H9 (cell line): ENCODE measurements around the gene TMEM151A. TPM values are rescaled to one million over a fixed set of nuclear protein-coding genes. Genes with fewer than 3 reads are reported as not detected.
A peak's percentile ranks its signal among the peaks of the same experiment; 100 is the strongest.

ENCODE experiments used
- DNase-seq: peaks from one replicate; pipeline ENCODE4 v3.0.0-alpha.2; 2017
- H2AFZ ChIP-seq: one replicate; pipeline ENCODE4 v1.6.1; 2013; ENCODE audit warnings: mild to moderate bottlenecking, low read length, control low read depth, moderate library complexity
- H2AK5ac ChIP-seq: 2 replicates; pipeline ENCODE4 v1.6.1; 2013; ENCODE audit warnings: low read length, control low read depth, mixed read lengths; ENCODE audit not compliant: insufficient read length
- H2BK120ac ChIP-seq: one replicate; pipeline ENCODE4 v1.6.1; 2013; ENCODE audit warnings: low read depth, mild to moderate bottlenecking, low read length, control low read depth, inconsistent platforms; ENCODE audit not compliant: poor library complexity, severe bottlenecking
- H2BK12ac ChIP-seq: 2 replicates; pipeline ENCODE4 v1.6.1; 2013; ENCODE audit warnings: low read length, control low read depth, mixed read lengths, low read depth; ENCODE audit not compliant: insufficient read length
- H2BK15ac ChIP-seq: 2 replicates; pipeline ENCODE4 v1.6.1; 2013; ENCODE audit warnings: low read depth, low read length, control low read depth
- H2BK20ac ChIP-seq: one replicate; pipeline ENCODE4 v1.6.1; 2013; ENCODE audit warnings: low read depth, mild to moderate bottlenecking, low read length, control low read depth, inconsistent platforms; ENCODE audit not compliant: poor library complexity, severe bottlenecking
- H2BK5ac ChIP-seq: 2 replicates; pipeline ENCODE4 v1.6.1; 2013; ENCODE audit warnings: low read length, control low read depth, mixed read lengths; ENCODE audit not compliant: insufficient read length
- H3K14ac ChIP-seq: 2 replicates; pipeline ENCODE4 v1.6.1; 2013; ENCODE audit warnings: low read length, control low read depth; ENCODE audit not compliant: insufficient read depth
- H3K18ac ChIP-seq: 2 replicates; pipeline ENCODE4 v1.6.1; 2013; ENCODE audit warnings: low read depth, mild to moderate bottlenecking, mixed read lengths, low read length, control low read depth; ENCODE audit not compliant: insufficient read length
- H3K23ac ChIP-seq: 2 replicates; pipeline ENCODE4 v1.6.1; 2013; ENCODE audit warnings: low read length, control low read depth, mixed read lengths, low read depth; ENCODE audit not compliant: insufficient read length
- H3K23me2 ChIP-seq: 2 replicates; pipeline ENCODE4 v1.6.1; 2013; ENCODE audit warnings: low read depth, mild to moderate bottlenecking, mixed read lengths, low read length, control low read depth; ENCODE audit not compliant: insufficient read length, poor library complexity, severe bottlenecking
- H3K27ac ChIP-seq: 2 replicates; pipeline ENCODE4 v1.5.1; 2013; ENCODE audit warnings: low read length, control low read depth, mixed read lengths, low read depth; ENCODE audit not compliant: insufficient read length
- H3K27me3 ChIP-seq: 2 replicates; pipeline ENCODE4 v1.6.1; 2013; ENCODE audit warnings: low read length, control low read depth, inconsistent platforms; ENCODE audit not compliant: insufficient read depth
- H3K4ac ChIP-seq: 2 replicates; pipeline ENCODE4 v1.6.1; 2013; ENCODE audit warnings: low read depth, mild to moderate bottlenecking, control low read depth, inconsistent platforms, low read length, moderate library complexity
- H3K4me1 ChIP-seq: 2 replicates; pipeline ENCODE4 v1.6.1; 2013; ENCODE audit warnings: low read length, control low read depth, inconsistent platforms; ENCODE audit not compliant: insufficient read depth
- H3K4me2 ChIP-seq: 2 replicates; pipeline ENCODE4 v1.6.1; 2013; ENCODE audit warnings: low read length, control low read depth, mixed read lengths; ENCODE audit not compliant: insufficient read length, insufficient read depth
- H3K56ac ChIP-seq: 2 replicates; pipeline ENCODE4 v1.6.1; 2013; ENCODE audit warnings: low read depth, mild to moderate bottlenecking, mixed read lengths, low read length, control low read depth; ENCODE audit not compliant: insufficient read length
- H3K79me1 ChIP-seq: 2 replicates; pipeline ENCODE4 v1.6.1; 2013; ENCODE audit warnings: low read depth, mild to moderate bottlenecking, moderate library complexity, low read length, control low read depth, inconsistent platforms; ENCODE audit not compliant: insufficient read depth, poor library complexity, severe bottlenecking
- H3K79me2 ChIP-seq: 2 replicates; pipeline ENCODE4 v1.6.1; 2013; ENCODE audit warnings: low read length, control low read depth, inconsistent platforms; ENCODE audit not compliant: insufficient read depth
- H3K9ac ChIP-seq: 2 replicates; pipeline ENCODE4 v1.6.1; 2013; ENCODE audit warnings: low read length, control low read depth, mixed read lengths; ENCODE audit not compliant: insufficient read length; ENCODE audit errors: extremely low read depth
- H3K9me3 ChIP-seq: one replicate; pipeline ENCODE4 v1.6.1; 2013; ENCODE audit warnings: low read depth, low read length, inconsistent platforms; ENCODE audit not compliant: control insufficient read depth
- H3T11ph ChIP-seq: one replicate; pipeline ENCODE4 v1.6.1; 2013; ENCODE audit warnings: mild to moderate bottlenecking, low read length, control low read depth, inconsistent platforms
- H4K20me1 ChIP-seq: one replicate; pipeline ENCODE4 v1.6.1; 2013; ENCODE audit not compliant: control insufficient read depth, insufficient read length, insufficient read depth
- H4K5ac ChIP-seq: 2 replicates; pipeline ENCODE4 v1.6.1; 2013; ENCODE audit warnings: low read depth, mild to moderate bottlenecking, mixed read lengths, low read length, control low read depth; ENCODE audit not compliant: insufficient read length
- H4K8ac ChIP-seq: replicated peaks from 2 replicates; pipeline ENCODE4 v1.6.1; 2013; ENCODE audit warnings: low read length, control low read depth, mixed read lengths, low read depth; ENCODE audit not compliant: insufficient read length
- H4K91ac ChIP-seq: 2 replicates; pipeline ENCODE4 v1.6.1; 2013; ENCODE audit warnings: low read depth, mild to moderate bottlenecking, moderate library complexity, mixed read lengths, low read length, control low read depth; ENCODE audit not compliant: insufficient read length
- H3K27ac Mint-ChIP-seq, 3 experiments: 2 replicates in 2 of 3; 3 replicates in 1 of 3; pipeline ENCODE4 v1.8.0; 2020 to 2021; ENCODE audit warnings: mixed read lengths in 3 of 3, mild to moderate bottlenecking in 1 of 3, moderate library complexity in 1 of 3
- H3K27me3 Mint-ChIP-seq: 2 replicates; pipeline ENCODE4 v1.8.0; 2021; ENCODE audit warnings: low read depth, mild to moderate bottlenecking, moderate library complexity, mixed read lengths
- H3K36me3 Mint-ChIP-seq, 3 experiments: 2 replicates in 2 of 3; 3 replicates in 1 of 3; pipeline ENCODE4 v1.8.0; 2020 to 2021; ENCODE audit warnings: low read depth in 3 of 3, mixed read lengths in 3 of 3; ENCODE audit not compliant: insufficient read depth in 1 of 3
- H3K4me1 Mint-ChIP-seq, 2 experiments: 2 replicates each; pipeline ENCODE4 v1.8.0; 2020; ENCODE audit warnings: mixed read lengths in 2 of 2
- H3K4me3 Mint-ChIP-seq, 2 experiments: 2 replicates in 1 of 2; 3 replicates in 1 of 2; pipeline ENCODE4 v1.8.0; 2020 to 2021; ENCODE audit warnings: mild to moderate bottlenecking in 2 of 2, mixed read lengths in 2 of 2, moderate library complexity in 1 of 2
- H3K9me3 Mint-ChIP-seq, 2 experiments: 2 replicates in 1 of 2; 3 replicates in 1 of 2; pipeline ENCODE4 v1.8.0; 2020; ENCODE audit warnings: mild to moderate bottlenecking in 2 of 2, mixed read lengths in 2 of 2, moderate library complexity in 1 of 2
- CTCF ChIP-seq: fragments of 200-600 bp; sonication (generic); conservative IDR thresholded peaks from 3 replicates; pipeline ENCODE4 v1.8.0; 2021; ENCODE audit warnings: antibody characterized with exemption, mild to moderate bottlenecking
- WGBS: extraction: QIAGEN DNeasy Blood & Tissue Kit; methylation state at CpG from one replicate; pipeline ENCODE4 v1.1.7; 2013; ENCODE audit warnings: missing lambda C conversion rate, low lambda C conversion rate, mixed read lengths; ENCODE audit not compliant: insufficient read length; ENCODE audit errors: extremely low coverage; 5-methylcytosine and 5-hydroxymethylcytosine counted together
- total RNA-seq: library from RNA; stranded (reverse); gene quantifications from 2 replicates; pipeline ENCODE4 v1.2.1, GENCODE V29; 2021

Gene TMEM151A
- total RNA-seq, 1 experiment from 2014 or later = 1.2 TPM

GRCh38 chr11:66277471-66278362, 14.0 kb upstream of the TMEM151A start, which contains the start of gene CNIH2:
TSS of gene CNIH2 (plus strand) at chr11:66278175. CDS start at chr11:66278457, 282 bp downstream.
- no peak within 1 kb of the TSS for H3K9ac ChIP-seq
- H3K4me2 ChIP-seq = peak within 1 kb of the TSS; percentile 39
- H3K9me3 Mint-ChIP-seq = no peaks in the 10 kb centered on the region
- H2BK15ac ChIP-seq = no peak within 1 kb of the TSS
- no peak within 1 kb of the TSS for H3T11ph ChIP-seq
- peaks cover 23% of the 10 kb centered on the region for H3K27me3 Mint-ChIP-seq
- no peaks in the 10 kb centered on the region for H4K20me1 ChIP-seq
- H3K18ac ChIP-seq = peak within 1 kb of the TSS; percentile 78
- no peak within 1 kb of the TSS for H4K5ac ChIP-seq
- H3K79me1 ChIP-seq = no peaks in the 10 kb centered on the region
- no peak within 1 kb of the TSS for H3K23ac ChIP-seq
- peak within 1 kb of the TSS; percentile 62 to 82 for H3K4me3 Mint-ChIP-seq
- no peak within 1 kb of the TSS for H2AFZ ChIP-seq
- H3K9me3 ChIP-seq = no peaks in the 10 kb centered on the region
- H2BK5ac ChIP-seq = no peak within 1 kb of the TSS
- H4K91ac ChIP-seq = no peak within 1 kb of the TSS
- H3K56ac ChIP-seq = no peak within 1 kb of the TSS
- H2AK5ac ChIP-seq = no peak within 1 kb of the TSS
- no peak within 1 kb of the TSS for H3K27ac ChIP-seq
- no peak for DNase-seq
- H3K27ac Mint-ChIP-seq = peak within 1 kb of the TSS in 1 of 3 experiments; percentile 28; a peak in 1 of 7 replicates
- no peak within 1 kb of the TSS for H3K4ac ChIP-seq
- H2BK20ac ChIP-seq = no peak within 1 kb of the TSS
- no peak within 1 kb of the TSS for H4K8ac ChIP-seq
- no peaks in the 10 kb centered on the region for H3K4me1 ChIP-seq
- no peak within 1 kb of the TSS for H2BK120ac ChIP-seq
- no peak for TF ChIP-seq CTCF
- no CpG with 5 or more reads among the region's 84 CpGs for WGBS
- H2BK12ac ChIP-seq = no peak within 1 kb of the TSS
- H3K79me2 ChIP-seq = no peaks in the 10 kb centered on the region
- peak within 1 kb of the TSS; percentile 47; the same call in 1 of the 2 replicates for H3K14ac ChIP-seq
- H3K4me1 Mint-ChIP-seq = peaks cover 23% of the 10 kb centered on the region in 2 experiments
- H3K23me2 ChIP-seq = no peaks in the 10 kb centered on the region
- peaks cover 4 to 28% (median 27%) of the 10 kb centered on the region in 3 experiments for H3K36me3 Mint-ChIP-seq
- no peaks in the 10 kb centered on the region for H3K27me3 ChIP-seq
